CD1c-positive myeloid dendritic cell (primary cell): ENCODE results near the gene SAT1.
A peak's percentile ranks its signal among the peaks of the same experiment; 100 is the strongest.

Experiments
- DNase-seq: peaks from one replicate; pipeline ENCODE4 v3.0.0-alpha.2; 2016; ENCODE audit errors: extremely low spot score

SAT1 gene

DNA sequence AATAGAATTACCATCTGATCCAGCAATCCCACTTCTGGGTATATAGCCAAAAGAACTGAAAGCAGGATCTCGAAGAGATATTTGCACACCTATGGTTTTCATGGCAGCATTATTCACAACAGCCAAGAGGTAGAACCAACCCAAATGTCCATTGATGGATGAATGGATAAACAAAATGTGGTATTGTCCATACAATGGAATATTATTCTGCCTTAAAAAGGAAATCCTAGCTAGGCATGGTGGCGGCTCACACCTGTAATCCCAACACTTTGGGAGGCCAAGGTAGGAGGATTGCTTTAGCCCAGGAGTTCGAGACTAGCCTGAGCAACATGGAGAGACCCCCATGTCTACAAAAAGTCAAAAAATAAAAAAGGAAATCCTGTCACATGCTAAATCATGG is 27.3 kb downstream of the SAT1 start:
- no peak for DNase-seq

- DNase-seq: peak; percentile 76
Observed at GRCh38 chrX:23811108-23811651, 28.2 kb downstream of the SAT1 start.

- no peak for DNase-seq
Observed at GRCh38 chrX:23811656-23812055, 28.7 kb downstream of the SAT1 start.

- no peak for DNase-seq
Observed at GRCh38 chrX:23813808-23814207, 30.8 kb downstream of the SAT1 start.

- no peak for DNase-seq
Observed at GRCh38 chrX:23815376-23815775, 32.4 kb downstream of the SAT1 start.

GRCh38 chrX:23816179-23816578 is 33.2 kb downstream of the SAT1 start:
- DNase-seq: no peak

- DNase-seq: no peak
Observed at GRCh38 chrX:23817979-23818336, 35.0 kb downstream of the SAT1 start.

DNA sequence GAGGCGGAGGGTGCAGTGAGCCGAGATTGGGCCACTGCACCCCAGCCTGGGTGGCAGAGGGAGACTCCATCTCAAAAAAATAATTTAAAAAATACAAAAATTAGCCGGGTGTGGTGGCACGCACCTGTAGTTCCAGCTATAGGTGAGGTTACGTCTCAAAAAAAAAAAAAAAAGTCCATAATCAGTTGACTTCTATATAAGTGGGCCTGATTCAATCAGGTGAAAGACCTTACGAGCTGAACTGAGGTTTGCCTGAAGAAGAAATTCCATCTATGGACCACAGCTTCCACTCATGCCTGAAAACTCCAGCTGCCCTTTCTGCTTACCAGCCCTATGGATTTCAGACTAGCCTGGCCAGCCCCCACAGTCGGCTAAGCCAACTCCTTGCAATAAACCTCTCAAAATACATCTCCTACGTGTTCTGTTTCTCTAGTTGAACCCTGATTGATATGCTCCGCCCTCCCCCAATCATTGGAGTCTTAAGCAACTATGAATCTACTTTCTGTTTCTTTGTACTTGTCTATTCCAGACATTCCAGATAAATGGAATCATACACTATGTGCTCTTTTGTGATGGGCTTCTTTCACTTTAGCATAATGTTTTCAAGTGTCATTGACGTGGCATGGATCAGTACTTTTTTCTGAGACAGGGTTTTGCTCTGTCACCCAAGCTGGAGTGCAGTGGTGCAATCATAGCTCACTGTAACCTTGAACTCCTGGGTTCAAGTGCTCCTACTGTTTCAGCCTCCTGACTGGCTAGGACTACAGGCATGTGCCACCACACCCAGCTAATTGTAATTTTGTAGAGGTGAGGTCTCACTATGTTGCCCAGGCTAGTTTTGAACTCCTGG is 36.6 kb downstream of the SAT1 start:
- no peak for DNase-seq

DNA sequence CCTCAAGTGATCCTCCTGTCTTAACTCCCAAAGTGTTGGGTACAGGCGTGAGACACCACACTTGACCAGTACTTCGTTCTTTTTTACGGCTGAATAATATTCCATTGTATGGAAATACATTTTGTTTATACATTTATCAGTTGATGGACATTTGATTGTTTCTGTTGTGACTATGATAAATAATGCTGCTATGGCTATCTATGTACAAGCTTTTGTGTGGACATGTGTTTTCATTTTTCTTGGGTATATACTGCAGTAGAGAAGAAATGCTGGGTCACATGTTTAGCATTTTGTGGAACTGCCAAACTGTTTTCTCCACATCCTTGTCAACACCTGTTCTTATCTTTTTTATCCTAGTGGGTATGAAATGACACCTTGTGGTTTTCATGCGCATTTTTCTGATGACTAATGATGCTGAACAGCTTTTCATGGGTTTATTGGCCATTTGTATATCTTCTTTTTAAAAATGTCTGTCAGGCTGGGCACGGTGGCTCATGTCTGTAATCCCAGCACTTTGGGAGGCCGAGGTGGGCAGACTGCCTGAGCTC is 37.3 kb downstream of the SAT1 start:
- DNase-seq: no peak

- DNase-seq: no peak
Observed at GRCh38 chrX:23821847-23822246, 38.9 kb downstream of the SAT1 start.

- no peak for DNase-seq
Observed at GRCh38 chrX:23822397-23822796, 39.4 kb downstream of the SAT1 start.

DNA sequence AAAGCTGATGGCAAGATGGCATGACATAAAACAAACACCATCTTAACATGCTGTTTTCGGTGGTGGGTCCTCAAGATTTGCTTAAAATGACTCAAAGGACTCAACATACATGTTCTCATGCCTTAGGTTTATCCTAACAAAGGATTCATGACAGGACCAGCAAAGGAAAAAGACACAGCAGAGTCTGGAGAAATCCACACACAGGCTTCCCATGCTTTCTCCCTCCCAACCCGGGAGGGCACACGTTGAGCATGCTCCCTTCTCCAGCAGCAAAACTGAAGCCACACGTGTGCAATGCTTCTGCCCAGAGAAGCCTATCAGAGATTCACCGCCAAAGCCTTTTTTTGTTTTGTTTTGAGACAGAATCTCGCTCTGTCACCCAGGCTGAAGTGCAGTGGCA is 39.9 kb downstream of the SAT1 start:
- DNase-seq: no peak

- DNase-seq: no peak
Observed at GRCh38 chrX:23825675-23826074, 42.7 kb downstream of the SAT1 start.

GRCh38 chrX:23826216-23826615 is 43.2 kb downstream of the SAT1 start:
- no peak for DNase-seq

DNA sequence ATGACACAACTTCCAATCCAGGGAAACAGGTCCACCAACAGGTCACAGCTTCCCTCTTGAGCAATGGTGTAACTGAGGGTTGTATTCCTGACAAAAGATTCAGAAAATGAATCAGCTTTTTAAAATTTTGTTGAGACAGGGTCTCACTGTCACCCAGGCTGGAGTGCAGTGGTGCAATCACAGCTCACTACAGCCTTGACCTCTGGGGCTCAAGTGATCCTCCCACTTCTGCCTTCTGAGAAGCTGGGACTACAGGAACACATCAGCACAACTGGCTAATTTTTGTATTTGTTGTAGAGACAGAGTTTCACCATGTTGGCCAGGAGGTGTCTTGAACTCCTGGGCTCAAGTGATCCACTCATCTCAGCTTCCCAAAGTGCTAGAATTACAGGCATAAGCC is 43.7 kb downstream of the SAT1 start:
- DNase-seq: peak; percentile 37

- DNase-seq: no peak
Observed at GRCh38 chrX:23828881-23829280, 45.9 kb downstream of the SAT1 start.

GRCh38 chrX:23832721-23833120 is 49.7 kb downstream of the SAT1 start:
- DNase-seq: no peak
